Large intestine (tissue), 3 donors: ENCODE results near the gene FRMD3. TPM values are rescaled to one million over a fixed set of nuclear protein-coding genes. Genes with fewer than 3 reads are reported as not detected.

ENCODE experiments used
- DNase-seq, 2 donors: peaks; one replicate each; pipeline versions ENCODE4 v3.0.0 to v3.0.0-alpha.2; 2013
- H3K27ac ChIP-seq: one replicate; pipeline ENCODE4 v1.5.1; 2013; ENCODE audit warnings: low read length
- H3K27me3 ChIP-seq: 2 replicates; pipeline ENCODE4 v1.6.1; 2013; ENCODE audit warnings: low read length; ENCODE audit not compliant: control insufficient read depth, insufficient read depth
- H3K36me3 ChIP-seq: 2 replicates; pipeline ENCODE4 v1.6.1; 2013; ENCODE audit warnings: low read length; ENCODE audit not compliant: control insufficient read depth, insufficient read depth
- H3K4me1 ChIP-seq: one replicate; pipeline ENCODE4 v1.6.1; 2013; ENCODE audit warnings: low read length; ENCODE audit not compliant: control insufficient read depth, insufficient read depth
- H3K4me3 ChIP-seq: one replicate; pipeline ENCODE4 v1.5.1; 2013; ENCODE audit warnings: low read length
- H3K9me3 ChIP-seq: one replicate; pipeline ENCODE4 v1.6.1; 2013; ENCODE audit warnings: mild to moderate bottlenecking, low read depth, low read length, moderate library complexity; ENCODE audit not compliant: control insufficient read depth
- WGBS: methylation state at CpG from one replicate; pipeline ENCODE4 v1.1.5; 2013; ENCODE audit warnings: low lambda C conversion rate; ENCODE audit not compliant: insufficient coverage; 5-methylcytosine and 5-hydroxymethylcytosine counted together
- polyA plus RNA-seq: library from polyadenylated mRNA; unstranded; fragments of 120-200 nt; gene quantifications from one replicate; pipeline ENCODE4 v1.2.1, GENCODE V29; 2013

The FRMD3 gene
- polyA plus RNA-seq, 1 donor, result 4.4 TPM

GRCh38 chr9:83431101-83432060 is 106.8 kb downstream of the FRMD3 start:
- Histone ChIP-seq H3K9me3 (no peaks in the 10 kb centered on the region), H3K4me3 (no peak overlapping the region), H3K36me3 (no peaks in the 10 kb centered on the region), H3K27me3 (no peaks in the 10 kb centered on the region), H3K4me1 (peaks cover 3% of the 10 kb centered on the region), H3K27ac (no peak overlapping the region)
- peak in 1 of 2 donors; percentile 10 for DNase-seq
- 100% methylated on average over 1 of the region's 7 CpGs for WGBS

GRCh38 chr9:83430681-83431080 is 107.5 kb downstream of the FRMD3 start:
- no CpG with 5 or more reads among the region's 4 CpGs for WGBS
- H3K9me3 ChIP-seq, result no peaks in the 10 kb centered on the region
- no peak overlapping the region for H3K27ac ChIP-seq
- H3K4me3 ChIP-seq, result no peak overlapping the region
- H3K36me3 ChIP-seq, result no peaks in the 10 kb centered on the region
- H3K27me3 ChIP-seq, result no peaks in the 10 kb centered on the region
- peaks cover 3% of the 10 kb centered on the region for H3K4me1 ChIP-seq
- no peak for DNase-seq

GRCh38 chr9:83429229-83429628 is 109.0 kb downstream of the FRMD3 start:
- Histone ChIP-seq H3K27ac (no peak overlapping the region), H3K36me3 (no peaks in the 10 kb centered on the region), H3K4me1 (peaks cover 5% of the 10 kb centered on the region), H3K4me3 (no peak overlapping the region), H3K9me3 (no peaks in the 10 kb centered on the region), H3K27me3 (no peaks in the 10 kb centered on the region)
- DNase-seq, result no peak
- WGBS, result 33% methylated on average over 2 of the region's 3 CpGs

GRCh38 chr9:83425240-83425639 is 113.0 kb downstream of the FRMD3 start:
- no peak overlapping the region for H3K27ac ChIP-seq
- no peaks in the 10 kb centered on the region for H3K9me3 ChIP-seq
- peaks cover 7% of the 10 kb centered on the region for H3K4me1 ChIP-seq
- DNase-seq, result no peak
- H3K27me3 ChIP-seq, result no peaks in the 10 kb centered on the region
- H3K4me3 ChIP-seq, result no peak overlapping the region
- no CpG with 5 or more reads among the region's 4 CpGs for WGBS
- no peaks in the 10 kb centered on the region for H3K36me3 ChIP-seq

GRCh38 chr9:83424831-83425230 is 113.4 kb downstream of the FRMD3 start:
- peaks cover 7% of the 10 kb centered on the region for H3K4me1 ChIP-seq
- no peaks in the 10 kb centered on the region for H3K9me3 ChIP-seq
- H3K36me3 ChIP-seq, result no peaks in the 10 kb centered on the region
- WGBS, result no CpG with 5 or more reads among the region's 2 CpGs
- DNase-seq, result no peak
- H3K4me3 ChIP-seq, result no peak overlapping the region
- H3K27me3 ChIP-seq, result no peaks in the 10 kb centered on the region
- H3K27ac ChIP-seq, result no peak overlapping the region

GRCh38 chr9:83423815-83424707 is 114.1 kb downstream of the FRMD3 start:
- Histone ChIP-seq H3K36me3 (no peaks in the 10 kb centered on the region), H3K27ac (no peak overlapping the region), H3K4me1 (peaks cover 7% of the 10 kb centered on the region), H3K9me3 (no peaks in the 10 kb centered on the region), H3K4me3 (no peak overlapping the region), H3K27me3 (no peaks in the 10 kb centered on the region)
- DNase-seq, result no peak
- WGBS, result 40% methylated on average over 2 of the region's 14 CpGs

- H3K36me3 ChIP-seq, result no peaks in the 10 kb centered on the region
- no peaks in the 10 kb centered on the region for H3K27me3 ChIP-seq
- no peak overlapping the region for H3K27ac ChIP-seq
- peaks cover 7% of the 10 kb centered on the region for H3K4me1 ChIP-seq
- no peak overlapping the region for H3K4me3 ChIP-seq
- WGBS, result 57% methylated on average over 1 of the region's 3 CpGs
- DNase-seq, result no peak
- H3K9me3 ChIP-seq, result no peaks in the 10 kb centered on the region
Measured at GRCh38 chr9:83422527-83422926, 115.7 kb downstream of the FRMD3 start.

- Histone ChIP-seq H3K4me3 (no peak overlapping the region), H3K27ac (no peak overlapping the region), H3K4me1 (peaks cover 7% of the 10 kb centered on the region), H3K36me3 (no peaks in the 10 kb centered on the region), H3K9me3 (peaks cover 3% of the 10 kb centered on the region), H3K27me3 (no peaks in the 10 kb centered on the region)
- WGBS, result 100% methylated on average over 1 of the region's 3 CpGs
- DNase-seq, result no peak
Measured at GRCh38 chr9:83420486-83420885, 117.7 kb downstream of the FRMD3 start.

- Histone ChIP-seq H3K9me3 (peaks cover 3% of the 10 kb centered on the region), H3K4me3 (no peak overlapping the region), H3K27me3 (no peaks in the 10 kb centered on the region), H3K36me3 (no peaks in the 10 kb centered on the region), H3K4me1 (peaks cover 4% of the 10 kb centered on the region), H3K27ac (no peak overlapping the region)
- WGBS, result no CpG with 5 or more reads among the region's 4 CpGs
- DNase-seq, result no peak
Measured at GRCh38 chr9:83419961-83420360, 118.2 kb downstream of the FRMD3 start.

GRCh38 chr9:83418283-83418682 is 119.9 kb downstream of the FRMD3 start:
- no peaks in the 10 kb centered on the region for H3K27me3 ChIP-seq
- no peaks in the 10 kb centered on the region for H3K36me3 ChIP-seq
- no peak overlapping the region for H3K27ac ChIP-seq
- no peak overlapping the region for H3K4me3 ChIP-seq
- 86% methylated on average over 1 of the region's 1 CpG for WGBS
- DNase-seq, result no peak
- no peaks in the 10 kb centered on the region for H3K4me1 ChIP-seq
- peaks cover 3% of the 10 kb centered on the region for H3K9me3 ChIP-seq
